ENCODE data around the gene HINFP.
A peak's percentile ranks its signal among the peaks of the same experiment; 100 is the strongest.

The HINFP gene

DNA sequence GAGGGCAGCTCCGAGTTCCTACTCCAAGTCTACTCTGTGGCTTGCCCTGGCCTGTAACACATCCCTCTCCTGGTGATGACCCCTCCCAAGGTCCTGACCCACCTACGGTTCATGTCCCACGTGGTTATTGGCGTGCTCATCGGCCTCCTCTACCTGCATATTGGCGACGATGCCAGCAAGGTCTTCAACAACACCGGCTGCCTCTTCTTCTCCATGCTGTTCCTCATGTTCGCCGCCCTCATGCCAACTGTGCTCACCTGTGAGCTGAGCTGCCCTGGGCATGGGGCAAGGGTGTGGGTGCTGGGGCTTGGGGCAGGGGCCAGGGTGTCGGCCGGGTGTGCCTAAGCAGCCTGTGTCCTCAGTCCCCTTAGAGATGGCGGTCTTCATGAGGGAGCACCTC, 37.1 kb downstream of the HINFP start (continued):
- TF ChIP-seq, protein P1, sequence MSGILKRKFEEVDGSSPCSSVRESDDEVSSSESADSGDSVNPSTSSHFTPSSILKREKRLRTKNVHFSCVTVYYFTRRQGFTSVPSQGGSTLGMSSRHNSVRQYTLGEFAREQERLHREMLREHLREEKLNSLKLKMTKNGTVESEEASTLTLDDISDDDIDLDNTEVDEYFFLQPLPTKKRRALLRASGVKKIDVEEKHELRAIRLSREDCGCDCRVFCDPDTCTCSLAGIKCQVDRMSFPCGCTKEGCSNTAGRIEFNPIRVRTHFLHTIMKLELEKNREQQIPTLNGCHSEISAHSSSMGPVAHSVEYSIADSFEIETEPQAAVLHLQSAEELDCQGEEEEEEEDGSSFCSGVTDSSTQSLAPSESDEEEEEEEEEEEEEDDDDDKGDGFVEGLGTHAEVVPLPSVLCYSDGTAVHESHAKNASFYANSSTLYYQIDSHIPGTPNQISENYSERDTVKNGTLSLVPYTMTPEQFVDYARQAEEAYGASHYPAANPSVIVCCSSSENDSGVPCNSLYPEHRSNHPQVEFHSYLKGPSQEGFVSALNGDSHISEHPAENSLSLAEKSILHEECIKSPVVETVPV (CRISPR knock-in tag; IDR thresholded peaks at IDR 0.05) = no peak
- TF ChIP-seq ZNF8 (CRISPR knock-in tag; IDR thresholded peaks at IDR 0.05) (no peak), GLIS3 (CRISPR knock-in tag; IDR thresholded peaks at IDR 0.05) (no peak)

DNA sequence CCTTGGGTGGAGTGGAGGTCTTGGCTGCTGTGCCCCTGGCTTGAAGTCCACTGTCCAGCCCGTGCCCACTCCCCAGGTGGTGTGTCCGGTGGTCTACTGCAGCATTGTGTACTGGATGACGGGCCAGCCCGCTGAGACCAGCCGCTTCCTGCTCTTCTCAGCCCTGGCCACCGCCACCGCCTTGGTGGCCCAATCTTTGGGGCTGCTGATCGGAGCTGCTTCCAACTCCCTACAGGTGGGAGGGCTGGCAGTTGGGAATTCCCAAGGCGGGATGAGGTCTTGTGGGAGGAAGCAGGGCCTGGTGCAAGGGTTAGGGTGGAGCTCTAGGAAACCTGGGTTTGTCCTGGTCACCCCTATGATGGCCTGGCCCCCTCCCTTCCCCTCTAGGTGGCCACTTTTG, 38.8 kb downstream of the HINFP start:
- ATAC-seq = no peak
- no peak for TF ChIP-seq CSDC2 (CRISPR knock-in tag; IDR thresholded peaks at IDR 0.05)

DNA sequence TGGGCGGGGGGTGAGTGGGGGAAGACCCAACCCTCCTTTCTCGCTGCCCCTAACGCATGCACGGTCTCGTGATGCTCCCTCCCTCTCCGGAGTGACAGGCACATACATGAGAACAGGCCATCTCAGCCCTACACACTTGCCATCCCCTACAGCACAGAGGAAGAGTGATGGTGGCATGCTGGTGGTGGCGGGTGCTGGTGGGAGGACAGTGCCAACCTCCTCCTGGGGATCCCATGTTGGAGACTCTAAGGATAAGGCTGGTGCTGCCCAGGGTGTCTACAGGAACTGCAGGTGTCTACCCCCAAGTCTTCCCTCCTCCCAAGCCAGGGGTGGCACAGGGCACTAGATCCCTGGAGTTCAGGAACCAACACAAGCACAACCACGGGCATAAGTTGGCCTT, 40.5 kb downstream of the HINFP start:
- no peak for TF ChIP-seq ZFP3 (CRISPR knock-in tag; IDR thresholded peaks at IDR 0.05)
- TF ChIP-seq PPARA (CRISPR knock-in tag; IDR thresholded peaks at IDR 0.05; ENCODE audit: borderline replicate concordance) = no peak
- TF ChIP-seq, protein P2, sequence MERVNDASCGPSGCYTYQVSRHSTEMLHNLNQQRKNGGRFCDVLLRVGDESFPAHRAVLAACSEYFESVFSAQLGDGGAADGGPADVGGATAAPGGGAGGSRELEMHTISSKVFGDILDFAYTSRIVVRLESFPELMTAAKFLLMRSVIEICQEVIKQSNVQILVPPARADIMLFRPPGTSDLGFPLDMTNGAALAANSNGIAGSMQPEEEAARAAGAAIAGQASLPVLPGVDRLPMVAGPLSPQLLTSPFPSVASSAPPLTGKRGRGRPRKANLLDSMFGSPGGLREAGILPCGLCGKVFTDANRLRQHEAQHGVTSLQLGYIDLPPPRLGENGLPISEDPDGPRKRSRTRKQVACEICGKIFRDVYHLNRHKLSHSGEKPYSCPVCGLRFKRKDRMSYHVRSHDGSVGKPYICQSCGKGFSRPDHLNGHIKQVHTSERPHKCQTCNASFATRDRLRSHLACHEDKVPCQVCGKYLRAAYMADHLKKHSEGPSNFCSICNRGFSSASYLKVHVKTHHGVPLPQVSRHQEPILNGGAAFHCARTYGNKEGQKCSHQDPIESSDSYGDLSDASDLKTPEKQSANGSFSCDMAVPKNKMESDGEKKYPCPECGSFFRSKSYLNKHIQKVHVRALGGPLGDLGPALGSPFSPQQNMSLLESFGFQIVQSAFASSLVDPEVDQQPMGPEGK (CRISPR knock-in tag; IDR thresholded peaks at IDR 0.05; ENCODE audit: borderline replicate concordance) = no peak
- no peak for TF ChIP-seq ZNF565 (CRISPR knock-in tag; conservative IDR thresholded peaks at IDR 0.05; ENCODE audit: low read depth)
- no peak for TF ChIP-seq ZC3H10 (CRISPR knock-in tag; IDR thresholded peaks at IDR 0.05)
- TF ChIP-seq, protein P3, sequence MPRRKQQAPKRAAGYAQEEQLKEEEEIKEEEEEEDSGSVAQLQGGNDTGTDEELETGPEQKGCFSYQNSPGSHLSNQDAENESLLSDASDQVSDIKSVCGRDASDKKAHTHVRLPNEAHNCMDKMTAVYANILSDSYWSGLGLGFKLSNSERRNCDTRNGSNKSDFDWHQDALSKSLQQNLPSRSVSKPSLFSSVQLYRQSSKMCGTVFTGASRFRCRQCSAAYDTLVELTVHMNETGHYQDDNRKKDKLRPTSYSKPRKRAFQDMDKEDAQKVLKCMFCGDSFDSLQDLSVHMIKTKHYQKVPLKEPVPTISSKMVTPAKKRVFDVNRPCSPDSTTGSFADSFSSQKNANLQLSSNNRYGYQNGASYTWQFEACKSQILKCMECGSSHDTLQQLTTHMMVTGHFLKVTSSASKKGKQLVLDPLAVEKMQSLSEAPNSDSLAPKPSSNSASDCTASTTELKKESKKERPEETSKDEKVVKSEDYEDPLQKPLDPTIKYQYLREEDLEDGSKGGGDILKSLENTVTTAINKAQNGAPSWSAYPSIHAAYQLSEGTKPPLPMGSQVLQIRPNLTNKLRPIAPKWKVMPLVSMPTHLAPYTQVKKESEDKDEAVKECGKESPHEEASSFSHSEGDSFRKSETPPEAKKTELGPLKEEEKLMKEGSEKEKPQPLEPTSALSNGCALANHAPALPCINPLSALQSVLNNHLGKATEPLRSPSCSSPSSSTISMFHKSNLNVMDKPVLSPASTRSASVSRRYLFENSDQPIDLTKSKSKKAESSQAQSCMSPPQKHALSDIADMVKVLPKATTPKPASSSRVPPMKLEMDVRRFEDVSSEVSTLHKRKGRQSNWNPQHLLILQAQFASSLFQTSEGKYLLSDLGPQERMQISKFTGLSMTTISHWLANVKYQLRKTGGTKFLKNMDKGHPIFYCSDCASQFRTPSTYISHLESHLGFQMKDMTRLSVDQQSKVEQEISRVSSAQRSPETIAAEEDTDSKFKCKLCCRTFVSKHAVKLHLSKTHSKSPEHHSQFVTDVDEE (CRISPR knock-in tag; IDR thresholded peaks at IDR 0.05) = no peak
- TF ChIP-seq SNAI2 (CRISPR knock-in tag; IDR thresholded peaks at IDR 0.05) = no peak
- TF ChIP-seq ZNF8 (CRISPR knock-in tag; IDR thresholded peaks at IDR 0.05) = no peak
- TF ChIP-seq OSR1 (CRISPR knock-in tag; IDR thresholded peaks at IDR 0.05) = no peak
- no peak for TF ChIP-seq ARNTL (CRISPR knock-in tag; IDR thresholded peaks at IDR 0.05; ENCODE audit: borderline replicate concordance, low read depth)
- no peak for TF ChIP-seq ISL1 (CRISPR knock-in tag; IDR thresholded peaks at IDR 0.05)
- TF ChIP-seq CSDC2 (CRISPR knock-in tag; IDR thresholded peaks at IDR 0.05) = no peak
- TF ChIP-seq, protein P1 (CRISPR knock-in tag; IDR thresholded peaks at IDR 0.05) = no peak
- TF ChIP-seq ZFP30 (CRISPR knock-in tag; IDR thresholded peaks at IDR 0.05) = no peak
- TF ChIP-seq, protein P4, sequence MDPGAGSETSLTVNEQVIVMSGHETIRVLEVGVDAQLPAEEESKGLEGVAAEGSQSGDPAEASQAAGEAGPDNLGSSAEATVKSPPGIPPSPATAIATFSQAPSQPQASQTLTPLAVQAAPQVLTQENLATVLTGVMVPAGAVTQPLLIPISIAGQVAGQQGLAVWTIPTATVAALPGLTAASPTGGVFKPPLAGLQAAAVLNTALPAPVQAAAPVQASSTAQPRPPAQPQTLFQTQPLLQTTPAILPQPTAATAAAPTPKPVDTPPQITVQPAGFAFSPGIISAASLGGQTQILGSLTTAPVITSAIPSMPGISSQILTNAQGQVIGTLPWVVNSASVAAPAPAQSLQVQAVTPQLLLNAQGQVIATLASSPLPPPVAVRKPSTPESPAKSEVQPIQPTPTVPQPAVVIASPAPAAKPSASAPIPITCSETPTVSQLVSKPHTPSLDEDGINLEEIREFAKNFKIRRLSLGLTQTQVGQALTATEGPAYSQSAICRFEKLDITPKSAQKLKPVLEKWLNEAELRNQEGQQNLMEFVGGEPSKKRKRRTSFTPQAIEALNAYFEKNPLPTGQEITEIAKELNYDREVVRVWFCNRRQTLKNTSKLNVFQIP (CRISPR knock-in tag; IDR thresholded peaks at IDR 0.05; ENCODE audit: borderline replicate concordance, low read depth) = no peak
- TF ChIP-seq RARB (CRISPR knock-in tag; IDR thresholded peaks at IDR 0.05) = no peak
- ATAC-seq = no peak

DNA sequence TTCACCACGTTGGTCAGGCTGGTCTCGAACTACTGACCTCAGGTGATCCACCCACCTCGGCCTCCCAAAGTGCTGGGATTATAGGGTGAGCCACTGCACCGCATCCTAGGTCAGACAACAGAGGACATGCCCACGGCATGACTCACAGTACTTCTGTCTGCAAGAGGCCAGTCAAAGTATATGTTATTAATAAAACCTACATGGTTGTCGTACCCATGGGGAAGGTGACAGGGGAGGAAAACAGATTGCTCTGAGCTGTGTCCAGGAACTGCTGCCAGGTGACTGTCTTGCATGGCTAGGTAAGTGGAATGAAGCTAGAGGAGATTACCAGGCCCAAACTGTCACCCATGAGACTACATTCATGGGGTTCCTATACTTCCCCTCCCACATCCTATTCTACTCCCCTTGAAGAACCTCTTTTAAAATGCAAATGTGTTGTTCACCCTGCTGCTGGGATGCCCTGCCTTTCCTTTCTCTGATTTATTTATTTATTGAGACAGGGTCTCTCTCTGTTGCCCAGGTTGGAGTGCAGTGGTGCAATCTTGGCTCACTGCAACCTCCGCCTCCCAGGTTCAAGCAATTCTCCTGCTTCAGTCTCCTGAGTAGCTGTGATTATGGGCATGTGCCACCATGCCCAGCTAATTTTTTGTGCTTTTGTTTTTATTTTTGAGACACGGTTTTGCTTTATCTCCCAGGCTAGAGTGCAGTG, 45.1 kb downstream of the HINFP start:
- peak; percentile 59 for ATAC-seq
- no peak for TF ChIP-seq ZFP3 (CRISPR knock-in tag; IDR thresholded peaks at IDR 0.05)
- no peak for TF ChIP-seq ARNTL (CRISPR knock-in tag; IDR thresholded peaks at IDR 0.05; ENCODE audit: borderline replicate concordance, low read depth)
- TF ChIP-seq ZNF70 (CRISPR knock-in tag; IDR thresholded peaks at IDR 0.05) = no peak
- TF ChIP-seq RARB (CRISPR knock-in tag; IDR thresholded peaks at IDR 0.05) = no peak
- TF ChIP-seq, protein P3 (CRISPR knock-in tag; IDR thresholded peaks at IDR 0.05) = no peak
- TF ChIP-seq ZFP30 (CRISPR knock-in tag; IDR thresholded peaks at IDR 0.05) = no peak
- TF ChIP-seq, protein P1 (CRISPR knock-in tag; IDR thresholded peaks at IDR 0.05) = no peak
- TF ChIP-seq, protein P4 (CRISPR knock-in tag; IDR thresholded peaks at IDR 0.05; ENCODE audit: borderline replicate concordance, low read depth) = no peak
- TF ChIP-seq ZNF565 (CRISPR knock-in tag; conservative IDR thresholded peaks at IDR 0.05; ENCODE audit: low read depth) = no peak
